Measurements from ENCODE around the gene TMEM138.

DNA sequence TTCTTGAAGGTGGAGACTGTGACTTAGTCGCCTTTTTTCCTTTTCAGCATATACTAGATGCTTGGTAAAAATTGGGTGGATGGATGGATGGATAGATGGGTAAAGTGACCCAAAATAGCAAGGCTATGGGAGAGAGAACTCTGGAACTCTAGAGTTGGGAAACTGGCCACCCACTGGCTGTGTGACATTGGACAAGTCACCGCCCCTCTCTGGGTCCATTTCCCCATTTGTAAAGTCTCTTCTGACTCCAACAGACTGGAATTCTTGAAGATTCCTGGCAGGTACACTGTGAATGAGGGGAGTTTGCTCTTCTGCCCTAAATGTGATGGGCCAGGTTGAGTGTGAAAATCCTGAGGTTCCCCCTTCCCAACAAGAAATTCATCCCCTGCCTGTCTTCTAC is 21.2 kb upstream of the TMEM138 start:
- TF ChIP-seq POLR2AphosphoS5 (IDR thresholded peaks at IDR 0.05; ENCODE audit: low read depth, low read length), result no peak
- TF ChIP-seq POU2F2 (IDR thresholded peaks at IDR 0.05; ENCODE audit: low read depth, low read length), result no peak
- TF ChIP-seq TAF1 (IDR thresholded peaks at IDR 0.05; ENCODE audit: low read depth, low read length), result no peak
- no peak for TF ChIP-seq POLR2A (IDR thresholded peaks at IDR 0.05; ENCODE audit: low read depth, low read length)
